Liver (tissue), 9 donors: ENCODE results near the gene NAGS. TPM values are rescaled to one million over a fixed set of nuclear protein-coding genes. Genes with fewer than 3 reads are reported as not detected.
A peak's percentile ranks its signal among the peaks of the same experiment; 100 is the strongest.

ENCODE experiments used
- DNase-seq: peaks from one replicate; pipeline ENCODE4 v3.0.0-alpha.2; 2017; ENCODE audit warnings: low spot score
- H3K27ac ChIP-seq, 2 donors: one replicate each; pipeline ENCODE4 v1.7.0; 2013; ENCODE audit warnings: inconsistent platforms in 2 of 2, low read length in 2 of 2, control low read depth in 1 of 2, low read depth in 1 of 2, mild to moderate bottlenecking in 1 of 2
- H3K27me3 ChIP-seq, 4 donors: one replicate each; pipeline versions ENCODE4 v1.6.1 to v1.7.0; 2013; ENCODE audit warnings: low read length in 3 of 4, inconsistent platforms in 1 of 4, mild to moderate bottlenecking in 1 of 4, moderate library complexity in 1 of 4; ENCODE audit not compliant: control insufficient read depth in 4 of 4, insufficient read depth in 4 of 4
- H3K36me3 ChIP-seq, 4 donors: one replicate each; pipeline versions ENCODE4 v1.6.1 to v1.7.0; 2013; ENCODE audit warnings: low read length in 3 of 4, mild to moderate bottlenecking in 3 of 4, low read depth in 1 of 4, moderate library complexity in 1 of 4; ENCODE audit not compliant: control insufficient read depth in 4 of 4, insufficient read depth in 3 of 4
- H3K4me1 ChIP-seq, 4 donors: one replicate each; pipeline versions ENCODE4 v1.6.1 to v1.7.0; 2013; ENCODE audit warnings: low read length in 3 of 4, mild to moderate bottlenecking in 3 of 4, moderate library complexity in 1 of 4; ENCODE audit not compliant: control insufficient read depth in 4 of 4, insufficient read depth in 4 of 4
- H3K4me3 ChIP-seq, 3 donors: one replicate each; pipeline versions ENCODE4 v1.6.1 to v1.7.0; 2013; ENCODE audit warnings: low read length in 3 of 3, control low read depth in 1 of 3, low read depth in 1 of 3, mild to moderate bottlenecking in 1 of 3
- H3K9ac ChIP-seq, 2 donors: one replicate each; pipeline ENCODE4 v1.7.0; 2013; ENCODE audit warnings: low read length in 2 of 2, mild to moderate bottlenecking in 2 of 2, moderate library complexity in 2 of 2, control low read depth in 1 of 2, low read depth in 1 of 2
- H3K9me3 ChIP-seq, 4 donors: one replicate each; pipeline versions ENCODE4 v1.6.1 to v1.7.0; 2013; ENCODE audit warnings: low read length in 3 of 4; ENCODE audit not compliant: control insufficient read depth in 4 of 4
- EGR1 ChIP-seq, 2 donors: IDR thresholded peaks; 2 replicates each; pipeline ENCODE4 v1.6.1; 2016 to 2018; ENCODE audit warnings: antibody characterized with exemption in 2 of 2, low read depth in 2 of 2
- FOXA1 ChIP-seq: IDR thresholded peaks from 2 replicates; pipeline ENCODE4 v1.6.1; 2016; ENCODE audit warnings: antibody characterized with exemption
- FOXA2 ChIP-seq: IDR thresholded peaks from 2 replicates; pipeline ENCODE4 v1.6.1; 2016; ENCODE audit warnings: antibody characterized with exemption
- GABPA ChIP-seq, 2 donors: IDR thresholded peaks in 1 of 2; conservative IDR thresholded peaks in 1 of 2; 2 replicates each; pipeline ENCODE4 v1.6.1; 2016; ENCODE audit warnings: antibody characterized with exemption in 2 of 2, mild to moderate bottlenecking in 1 of 2, moderate library complexity in 1 of 2
- HNF4A ChIP-seq, 2 donors: conservative IDR thresholded peaks; 2 replicates each; pipeline ENCODE4 v1.6.1; 2016; ENCODE audit warnings: antibody characterized with exemption in 2 of 2, mild to moderate bottlenecking in 2 of 2
- HNF4G ChIP-seq: IDR thresholded peaks from 2 replicates; pipeline ENCODE4 v1.6.1; 2016; ENCODE audit warnings: antibody characterized with exemption
- JUND ChIP-seq, 2 donors: IDR thresholded peaks; 2 replicates each; pipeline ENCODE4 v1.6.1; 2016; ENCODE audit warnings: antibody characterized with exemption in 2 of 2
- NR2F2 ChIP-seq: IDR thresholded peaks from 2 replicates; pipeline ENCODE4 v1.6.1; 2016; ENCODE audit warnings: antibody characterized with exemption
- RAD21 ChIP-seq, 2 donors: IDR thresholded peaks; 2 replicates each; pipeline ENCODE4 v1.6.1; 2016; ENCODE audit warnings: antibody characterized with exemption in 2 of 2, mild to moderate bottlenecking in 2 of 2
- REST ChIP-seq: IDR thresholded peaks from 2 replicates; pipeline ENCODE4 v1.6.1; 2016; ENCODE audit warnings: antibody characterized with exemption, mild to moderate bottlenecking
- RXRA ChIP-seq, 2 donors: IDR thresholded peaks; 2 replicates each; pipeline ENCODE4 v1.6.1; 2017 to 2018; ENCODE audit warnings: antibody characterized with exemption in 2 of 2, mild to moderate bottlenecking in 1 of 2
- SP1 ChIP-seq: IDR thresholded peaks from 2 replicates; pipeline ENCODE4 v1.6.1; 2018; ENCODE audit warnings: antibody characterized with exemption, mild to moderate bottlenecking
- TAF1 ChIP-seq: conservative IDR thresholded peaks from 2 replicates; pipeline ENCODE4 v1.6.1; 2016; ENCODE audit warnings: antibody characterized with exemption, mild to moderate bottlenecking
- YY1 ChIP-seq: IDR thresholded peaks from 2 replicates; pipeline ENCODE4 v1.6.1; 2016; ENCODE audit warnings: antibody characterized with exemption, mild to moderate bottlenecking
- WGBS: extraction: QIAGEN DNeasy Blood & Tissue Kit; methylation state at CpG from one replicate; pipeline ENCODE4 v1.1.7; 2013; 5-methylcytosine and 5-hydroxymethylcytosine counted together
- polyA plus RNA-seq, 2 donors: library from polyadenylated mRNA; stranded (reverse) in 1 of 2; unstranded in 1 of 2; fragments of 200-250 nt in 1 of 2; fragments of >200 nt in 1 of 2; fragmentation: Nextera tagmentation in 1 of 2; extraction: Ambion mirVana in 1 of 2; gene quantifications; one replicate each; pipeline versions ENCODE4 v1.2.1 to v1.2.3, GENCODE V29; 2013 to 2015
- total RNA-seq, 2 donors: library from RNA; depleted of rRNA; stranded (reverse); fragments of >200 nt; gene quantifications; one replicate each; pipeline ENCODE4 v1.2.3, GENCODE V29; 2014
- TF ChIP-seq, protein P1 (sequence below): IDR thresholded peaks from 2 replicates; pipeline ENCODE4 v1.6.1; 2016; ENCODE audit warnings: antibody characterized with exemption
- TF ChIP-seq, protein P2 (sequence below): IDR thresholded peaks from 2 replicates; pipeline ENCODE4 v1.6.1; 2016; ENCODE audit warnings: antibody characterized with exemption
- TF ChIP-seq, protein P3 (sequence below): fragments of 150-350 bp; IDR thresholded peaks from 2 replicates; pipeline ENCODE4 v1.5.1; 2017; ENCODE audit warnings: improper control_type of control experiment, low read depth, low read length; ENCODE audit not compliant: missing input control
- TF ChIP-seq, protein P4 (sequence below): IDR thresholded peaks from 2 replicates; pipeline ENCODE4 v1.6.1; 2016; ENCODE audit warnings: antibody characterized with exemption
- donor health status: healthy.
- donor health status: healthy.
- donor health status: healthy.
- donor health status: healthy.
- donor health status: healthy.

NAGS gene
- total and polyA plus RNA-seq, 4 donors: 21.5 to 29.8 (median 28.2) TPM

- TF ChIP-seq, protein P1, sequence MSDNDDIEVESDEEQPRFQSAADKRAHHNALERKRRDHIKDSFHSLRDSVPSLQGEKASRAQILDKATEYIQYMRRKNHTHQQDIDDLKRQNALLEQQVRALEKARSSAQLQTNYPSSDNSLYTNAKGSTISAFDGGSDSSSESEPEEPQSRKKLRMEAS: no peak
- TF ChIP-seq HNF4G (no peak), RXRA (IDR thresholded peaks at IDR 0.05) (no peak), NR2F2 (no peak), TAF1 (no peak), YY1 (no peak), JUND (IDR thresholded peaks at IDR 0.05) (no peak), FOXA2 (no peak), SP1 (no peak), FOXA1 (no peak), GABPA (IDR thresholded peaks at IDR 0.05 in 1 of 2, conservative IDR thresholded peaks at IDR 0.05 in 1 of 2) (no peak), HNF4A (conservative IDR thresholded peaks at IDR 0.05) (no peak), REST (no peak), EGR1 (IDR thresholded peaks at IDR 0.05; ENCODE audit: low read depth in 2 of 2) (no peak), RAD21 (IDR thresholded peaks at IDR 0.05) (no peak)
- TF ChIP-seq, protein P2, sequence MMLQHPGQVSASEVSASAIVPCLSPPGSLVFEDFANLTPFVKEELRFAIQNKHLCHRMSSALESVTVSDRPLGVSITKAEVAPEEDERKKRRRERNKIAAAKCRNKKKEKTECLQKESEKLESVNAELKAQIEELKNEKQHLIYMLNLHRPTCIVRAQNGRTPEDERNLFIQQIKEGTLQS: no peak
- TF ChIP-seq, protein P3, sequence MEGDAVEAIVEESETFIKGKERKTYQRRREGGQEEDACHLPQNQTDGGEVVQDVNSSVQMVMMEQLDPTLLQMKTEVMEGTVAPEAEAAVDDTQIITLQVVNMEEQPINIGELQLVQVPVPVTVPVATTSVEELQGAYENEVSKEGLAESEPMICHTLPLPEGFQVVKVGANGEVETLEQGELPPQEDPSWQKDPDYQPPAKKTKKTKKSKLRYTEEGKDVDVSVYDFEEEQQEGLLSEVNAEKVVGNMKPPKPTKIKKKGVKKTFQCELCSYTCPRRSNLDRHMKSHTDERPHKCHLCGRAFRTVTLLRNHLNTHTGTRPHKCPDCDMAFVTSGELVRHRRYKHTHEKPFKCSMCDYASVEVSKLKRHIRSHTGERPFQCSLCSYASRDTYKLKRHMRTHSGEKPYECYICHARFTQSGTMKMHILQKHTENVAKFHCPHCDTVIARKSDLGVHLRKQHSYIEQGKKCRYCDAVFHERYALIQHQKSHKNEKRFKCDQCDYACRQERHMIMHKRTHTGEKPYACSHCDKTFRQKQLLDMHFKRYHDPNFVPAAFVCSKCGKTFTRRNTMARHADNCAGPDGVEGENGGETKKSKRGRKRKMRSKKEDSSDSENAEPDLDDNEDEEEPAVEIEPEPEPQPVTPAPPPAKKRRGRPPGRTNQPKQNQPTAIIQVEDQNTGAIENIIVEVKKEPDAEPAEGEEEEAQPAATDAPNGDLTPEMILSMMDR: no peak
- TF ChIP-seq, protein P4, sequence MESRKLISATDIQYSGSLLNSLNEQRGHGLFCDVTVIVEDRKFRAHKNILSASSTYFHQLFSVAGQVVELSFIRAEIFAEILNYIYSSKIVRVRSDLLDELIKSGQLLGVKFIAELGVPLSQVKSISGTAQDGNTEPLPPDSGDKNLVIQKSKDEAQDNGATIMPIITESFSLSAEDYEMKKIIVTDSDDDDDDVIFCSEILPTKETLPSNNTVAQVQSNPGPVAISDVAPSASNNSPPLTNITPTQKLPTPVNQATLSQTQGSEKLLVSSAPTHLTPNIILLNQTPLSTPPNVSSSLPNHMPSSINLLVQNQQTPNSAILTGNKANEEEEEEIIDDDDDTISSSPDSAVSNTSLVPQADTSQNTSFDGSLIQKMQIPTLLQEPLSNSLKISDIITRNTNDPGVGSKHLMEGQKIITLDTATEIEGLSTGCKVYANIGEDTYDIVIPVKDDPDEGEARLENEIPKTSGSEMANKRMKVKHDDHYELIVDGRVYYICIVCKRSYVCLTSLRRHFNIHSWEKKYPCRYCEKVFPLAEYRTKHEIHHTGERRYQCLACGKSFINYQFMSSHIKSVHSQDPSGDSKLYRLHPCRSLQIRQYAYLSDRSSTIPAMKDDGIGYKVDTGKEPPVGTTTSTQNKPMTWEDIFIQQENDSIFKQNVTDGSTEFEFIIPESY: no peak
- Histone ChIP-seq H3K9me3 (no peaks in the 10 kb centered on the region), H3K4me1 (peaks cover 13 to 52% (median 32%) of the 10 kb centered on the region in 4 donors), H3K4me3 (no peak overlapping the region), H3K27me3 (no peaks in the 10 kb centered on the region), H3K36me3 (no peaks in the 10 kb centered on the region), H3K27ac (peak overlapping the region; percentile 94 to 98), H3K9ac (no peak overlapping the region)
- 80% methylated on average over 12 of the region's 12 CpGs for WGBS
- no peak for DNase-seq
These were observed 4.1 kb upstream of the NAGS start for GRCh38 chr17:44000141-44000860.
